H9 (cell line): Measurements from ENCODE around the gene AGBL3. TPM values are rescaled to one million over a fixed set of nuclear protein-coding genes. Genes with fewer than 3 reads are reported as not detected.

Experiments used
- DNase-seq: peaks from one replicate; pipeline ENCODE4 v3.0.0-alpha.2; 2017
- H2AFZ ChIP-seq: one replicate; pipeline ENCODE4 v1.6.1; 2013; ENCODE audit warnings: mild to moderate bottlenecking, low read length, control low read depth, moderate library complexity
- H2AK5ac ChIP-seq: 2 replicates; pipeline ENCODE4 v1.6.1; 2013; ENCODE audit warnings: low read length, control low read depth, mixed read lengths; ENCODE audit not compliant: insufficient read length
- H2BK120ac ChIP-seq: one replicate; pipeline ENCODE4 v1.6.1; 2013; ENCODE audit warnings: low read depth, mild to moderate bottlenecking, low read length, control low read depth, inconsistent platforms; ENCODE audit not compliant: poor library complexity, severe bottlenecking
- H2BK12ac ChIP-seq: 2 replicates; pipeline ENCODE4 v1.6.1; 2013; ENCODE audit warnings: low read length, control low read depth, mixed read lengths, low read depth; ENCODE audit not compliant: insufficient read length
- H2BK15ac ChIP-seq: 2 replicates; pipeline ENCODE4 v1.6.1; 2013; ENCODE audit warnings: low read depth, low read length, control low read depth
- H2BK20ac ChIP-seq: one replicate; pipeline ENCODE4 v1.6.1; 2013; ENCODE audit warnings: low read depth, mild to moderate bottlenecking, low read length, control low read depth, inconsistent platforms; ENCODE audit not compliant: poor library complexity, severe bottlenecking
- H2BK5ac ChIP-seq: 2 replicates; pipeline ENCODE4 v1.6.1; 2013; ENCODE audit warnings: low read length, control low read depth, mixed read lengths; ENCODE audit not compliant: insufficient read length
- H3K14ac ChIP-seq: 2 replicates; pipeline ENCODE4 v1.6.1; 2013; ENCODE audit warnings: low read length, control low read depth; ENCODE audit not compliant: insufficient read depth
- H3K18ac ChIP-seq: 2 replicates; pipeline ENCODE4 v1.6.1; 2013; ENCODE audit warnings: low read depth, mild to moderate bottlenecking, mixed read lengths, low read length, control low read depth; ENCODE audit not compliant: insufficient read length
- H3K23ac ChIP-seq: 2 replicates; pipeline ENCODE4 v1.6.1; 2013; ENCODE audit warnings: low read length, control low read depth, mixed read lengths, low read depth; ENCODE audit not compliant: insufficient read length
- H3K23me2 ChIP-seq: 2 replicates; pipeline ENCODE4 v1.6.1; 2013; ENCODE audit warnings: low read depth, mild to moderate bottlenecking, mixed read lengths, low read length, control low read depth; ENCODE audit not compliant: insufficient read length, poor library complexity, severe bottlenecking
- H3K27ac ChIP-seq: 2 replicates; pipeline ENCODE4 v1.5.1; 2013; ENCODE audit warnings: low read length, control low read depth, mixed read lengths, low read depth; ENCODE audit not compliant: insufficient read length
- H3K27me3 ChIP-seq: 2 replicates; pipeline ENCODE4 v1.6.1; 2013; ENCODE audit warnings: low read length, control low read depth, inconsistent platforms; ENCODE audit not compliant: insufficient read depth
- H3K4ac ChIP-seq: 2 replicates; pipeline ENCODE4 v1.6.1; 2013; ENCODE audit warnings: low read depth, mild to moderate bottlenecking, control low read depth, inconsistent platforms, low read length, moderate library complexity
- H3K4me1 ChIP-seq: 2 replicates; pipeline ENCODE4 v1.6.1; 2013; ENCODE audit warnings: low read length, control low read depth, inconsistent platforms; ENCODE audit not compliant: insufficient read depth
- H3K4me2 ChIP-seq: 2 replicates; pipeline ENCODE4 v1.6.1; 2013; ENCODE audit warnings: low read length, control low read depth, mixed read lengths; ENCODE audit not compliant: insufficient read length, insufficient read depth
- H3K56ac ChIP-seq: 2 replicates; pipeline ENCODE4 v1.6.1; 2013; ENCODE audit warnings: low read depth, mild to moderate bottlenecking, mixed read lengths, low read length, control low read depth; ENCODE audit not compliant: insufficient read length
- H3K79me1 ChIP-seq: 2 replicates; pipeline ENCODE4 v1.6.1; 2013; ENCODE audit warnings: low read depth, mild to moderate bottlenecking, moderate library complexity, low read length, control low read depth, inconsistent platforms; ENCODE audit not compliant: insufficient read depth, poor library complexity, severe bottlenecking
- H3K79me2 ChIP-seq: 2 replicates; pipeline ENCODE4 v1.6.1; 2013; ENCODE audit warnings: low read length, control low read depth, inconsistent platforms; ENCODE audit not compliant: insufficient read depth
- H3K9ac ChIP-seq: 2 replicates; pipeline ENCODE4 v1.6.1; 2013; ENCODE audit warnings: low read length, control low read depth, mixed read lengths; ENCODE audit not compliant: insufficient read length; ENCODE audit errors: extremely low read depth
- H3K9me3 ChIP-seq: one replicate; pipeline ENCODE4 v1.6.1; 2013; ENCODE audit warnings: low read depth, low read length, inconsistent platforms; ENCODE audit not compliant: control insufficient read depth
- H3T11ph ChIP-seq: one replicate; pipeline ENCODE4 v1.6.1; 2013; ENCODE audit warnings: mild to moderate bottlenecking, low read length, control low read depth, inconsistent platforms
- H4K20me1 ChIP-seq: one replicate; pipeline ENCODE4 v1.6.1; 2013; ENCODE audit not compliant: control insufficient read depth, insufficient read length, insufficient read depth
- H4K5ac ChIP-seq: 2 replicates; pipeline ENCODE4 v1.6.1; 2013; ENCODE audit warnings: low read depth, mild to moderate bottlenecking, mixed read lengths, low read length, control low read depth; ENCODE audit not compliant: insufficient read length
- H4K8ac ChIP-seq: replicated peaks from 2 replicates; pipeline ENCODE4 v1.6.1; 2013; ENCODE audit warnings: low read length, control low read depth, mixed read lengths, low read depth; ENCODE audit not compliant: insufficient read length
- H4K91ac ChIP-seq: 2 replicates; pipeline ENCODE4 v1.6.1; 2013; ENCODE audit warnings: low read depth, mild to moderate bottlenecking, moderate library complexity, mixed read lengths, low read length, control low read depth; ENCODE audit not compliant: insufficient read length
- H3K27ac Mint-ChIP-seq, 3 experiments: 2 replicates in 2 of 3; 3 replicates in 1 of 3; pipeline ENCODE4 v1.8.0; 2020 to 2021; ENCODE audit warnings: mixed read lengths in 3 of 3, mild to moderate bottlenecking in 1 of 3, moderate library complexity in 1 of 3
- H3K27me3 Mint-ChIP-seq: 2 replicates; pipeline ENCODE4 v1.8.0; 2021; ENCODE audit warnings: low read depth, mild to moderate bottlenecking, moderate library complexity, mixed read lengths
- H3K36me3 Mint-ChIP-seq, 3 experiments: 2 replicates in 2 of 3; 3 replicates in 1 of 3; pipeline ENCODE4 v1.8.0; 2020 to 2021; ENCODE audit warnings: low read depth in 3 of 3, mixed read lengths in 3 of 3; ENCODE audit not compliant: insufficient read depth in 1 of 3
- H3K4me1 Mint-ChIP-seq, 2 experiments: 2 replicates each; pipeline ENCODE4 v1.8.0; 2020; ENCODE audit warnings: mixed read lengths in 2 of 2
- H3K4me3 Mint-ChIP-seq, 2 experiments: 2 replicates in 1 of 2; 3 replicates in 1 of 2; pipeline ENCODE4 v1.8.0; 2020 to 2021; ENCODE audit warnings: mild to moderate bottlenecking in 2 of 2, mixed read lengths in 2 of 2, moderate library complexity in 1 of 2
- H3K9me3 Mint-ChIP-seq, 2 experiments: 2 replicates in 1 of 2; 3 replicates in 1 of 2; pipeline ENCODE4 v1.8.0; 2020; ENCODE audit warnings: mild to moderate bottlenecking in 2 of 2, mixed read lengths in 2 of 2, moderate library complexity in 1 of 2
- WGBS: extraction: QIAGEN DNeasy Blood & Tissue Kit; methylation state at CpG from one replicate; pipeline ENCODE4 v1.1.7; 2013; ENCODE audit warnings: missing lambda C conversion rate, low lambda C conversion rate, mixed read lengths; ENCODE audit not compliant: insufficient read length; ENCODE audit errors: extremely low coverage; 5-methylcytosine and 5-hydroxymethylcytosine counted together
- total RNA-seq: library from RNA; stranded (reverse); gene quantifications from 2 replicates; pipeline ENCODE4 v1.2.1, GENCODE V29; 2021
- TF ChIP-seq, protein P1 (sequence below): fragments of 200-600 bp; sonication (generic); conservative IDR thresholded peaks from 3 replicates; pipeline ENCODE4 v1.8.0; 2021; ENCODE audit warnings: antibody characterized with exemption, mild to moderate bottlenecking

AGBL3 gene
- total RNA-seq, 1 experiment from 2014 or later, result 2.4 TPM

DNA sequence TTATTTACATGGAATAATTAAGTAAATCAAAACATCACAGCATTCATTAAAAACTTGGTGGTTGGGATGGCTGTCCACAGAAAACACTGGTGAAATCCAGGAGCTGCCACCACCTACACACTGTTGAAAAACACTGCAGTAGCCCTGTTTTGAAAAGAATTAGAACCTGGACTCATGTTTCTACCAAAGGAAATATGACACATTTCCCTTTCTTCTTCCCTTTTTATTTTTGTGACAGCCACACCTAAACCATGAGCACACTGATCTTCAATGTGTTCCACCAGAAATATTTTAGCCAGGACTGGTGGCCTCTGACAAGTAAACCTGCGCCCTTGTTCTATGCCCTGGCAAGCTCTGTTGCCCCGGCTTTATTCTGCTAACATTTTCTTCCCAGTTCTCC is 164.8 kb downstream of the AGBL3 start:
- no peak overlapping the region for H4K8ac ChIP-seq
- Mint-ChIP-seq H3K9me3 (peaks cover 18 to 25% of the 10 kb centered on the region in 2 experiments), H3K4me3 (no peak overlapping the region), H3K27me3 (no peaks in the 10 kb centered on the region), H3K36me3 (peaks cover under 1 to 18% (median 8%) of the 10 kb centered on the region in 3 experiments; a peak in 6 of 7 replicates), H3K4me1 (peaks cover 2 to 8% of the 10 kb centered on the region in 2 experiments; a peak in 2 of 4 replicates), H3K27ac (no peak overlapping the region)
- H3T11ph ChIP-seq, result no peak overlapping the region
- H3K14ac ChIP-seq, result no peak overlapping the region
- no peak overlapping the region for H4K5ac ChIP-seq
- no peaks in the 10 kb centered on the region for H3K79me2 ChIP-seq
- no peak overlapping the region for H3K4ac ChIP-seq
- H3K4me2 ChIP-seq, result no peak overlapping the region
- H3K23me2 ChIP-seq, result no peaks in the 10 kb centered on the region
- no peaks in the 10 kb centered on the region for H4K20me1 ChIP-seq
- no peak overlapping the region for H3K18ac ChIP-seq
- H3K79me1 ChIP-seq, result no peaks in the 10 kb centered on the region
- no peak overlapping the region for H2BK120ac ChIP-seq
- no peak overlapping the region for H3K27ac ChIP-seq
- WGBS, result no CpG with 5 or more reads among the region's 2 CpGs
- H3K23ac ChIP-seq, result no peak overlapping the region
- no peak overlapping the region for H3K9ac ChIP-seq
- no peak overlapping the region for H2BK20ac ChIP-seq
- H2BK12ac ChIP-seq, result no peak overlapping the region
- H3K4me1 ChIP-seq, result no peaks in the 10 kb centered on the region
- H2AK5ac ChIP-seq, result no peak overlapping the region
- no peak overlapping the region for H2BK15ac ChIP-seq
- H2AFZ ChIP-seq, result no peak overlapping the region
- H4K91ac ChIP-seq, result no peak overlapping the region
- H3K9me3 ChIP-seq, result no peaks in the 10 kb centered on the region
- H2BK5ac ChIP-seq, result no peak overlapping the region
- no peak overlapping the region for H3K56ac ChIP-seq
- H3K27me3 ChIP-seq, result no peaks in the 10 kb centered on the region
- TF ChIP-seq, protein P1, sequence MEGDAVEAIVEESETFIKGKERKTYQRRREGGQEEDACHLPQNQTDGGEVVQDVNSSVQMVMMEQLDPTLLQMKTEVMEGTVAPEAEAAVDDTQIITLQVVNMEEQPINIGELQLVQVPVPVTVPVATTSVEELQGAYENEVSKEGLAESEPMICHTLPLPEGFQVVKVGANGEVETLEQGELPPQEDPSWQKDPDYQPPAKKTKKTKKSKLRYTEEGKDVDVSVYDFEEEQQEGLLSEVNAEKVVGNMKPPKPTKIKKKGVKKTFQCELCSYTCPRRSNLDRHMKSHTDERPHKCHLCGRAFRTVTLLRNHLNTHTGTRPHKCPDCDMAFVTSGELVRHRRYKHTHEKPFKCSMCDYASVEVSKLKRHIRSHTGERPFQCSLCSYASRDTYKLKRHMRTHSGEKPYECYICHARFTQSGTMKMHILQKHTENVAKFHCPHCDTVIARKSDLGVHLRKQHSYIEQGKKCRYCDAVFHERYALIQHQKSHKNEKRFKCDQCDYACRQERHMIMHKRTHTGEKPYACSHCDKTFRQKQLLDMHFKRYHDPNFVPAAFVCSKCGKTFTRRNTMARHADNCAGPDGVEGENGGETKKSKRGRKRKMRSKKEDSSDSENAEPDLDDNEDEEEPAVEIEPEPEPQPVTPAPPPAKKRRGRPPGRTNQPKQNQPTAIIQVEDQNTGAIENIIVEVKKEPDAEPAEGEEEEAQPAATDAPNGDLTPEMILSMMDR, result no peak
- DNase-seq, result no peak
